ENCODE measurements around the gene LIM2.

DNA sequence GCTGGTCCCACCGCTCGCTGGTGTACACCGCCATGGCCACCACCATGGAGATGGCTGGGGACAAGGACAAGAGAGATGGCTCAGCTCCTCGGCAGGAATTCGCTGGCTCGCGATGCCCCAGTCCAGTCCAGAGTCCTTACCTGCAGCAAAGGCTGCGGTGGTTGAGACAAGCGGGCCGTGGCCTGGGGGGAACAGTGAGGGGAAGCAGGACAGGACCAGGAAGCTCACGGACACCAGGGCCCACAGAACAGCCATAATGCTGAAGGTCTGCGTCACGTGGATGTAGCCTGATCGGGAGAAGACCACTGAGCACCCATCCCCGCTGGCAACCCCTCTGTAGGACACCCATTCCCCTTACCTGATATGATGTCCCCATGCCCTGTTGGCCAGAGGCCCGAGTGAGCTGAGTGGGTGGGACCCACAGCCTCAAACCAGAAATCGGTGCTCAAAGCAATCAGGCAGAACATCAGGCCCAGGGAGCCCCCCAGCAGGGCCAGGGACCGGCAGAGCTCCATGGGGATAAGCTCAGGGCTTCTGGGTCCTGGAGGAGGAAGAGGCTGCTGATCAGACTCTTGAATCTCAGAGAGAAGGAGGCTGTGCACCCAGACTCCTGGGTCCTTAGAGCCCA lies 15.6 kb downstream of the LIM2 start:
- TF ChIP-seq CTCF (IDR thresholded peaks at IDR 0.05) (no peak), EZH2 (IDR thresholded peaks at IDR 0.05) (no peak)
